DMS 273 treated with DMSO at 0.1 percent for 48 hours (cell line): ENCODE data around the gene PLA2G6.

Experiments used
- DNase-seq: peaks from one replicate; lab custom pipeline; 2025; lab: John Stamatoyannopoulos, UW

The PLA2G6 gene

DNA sequence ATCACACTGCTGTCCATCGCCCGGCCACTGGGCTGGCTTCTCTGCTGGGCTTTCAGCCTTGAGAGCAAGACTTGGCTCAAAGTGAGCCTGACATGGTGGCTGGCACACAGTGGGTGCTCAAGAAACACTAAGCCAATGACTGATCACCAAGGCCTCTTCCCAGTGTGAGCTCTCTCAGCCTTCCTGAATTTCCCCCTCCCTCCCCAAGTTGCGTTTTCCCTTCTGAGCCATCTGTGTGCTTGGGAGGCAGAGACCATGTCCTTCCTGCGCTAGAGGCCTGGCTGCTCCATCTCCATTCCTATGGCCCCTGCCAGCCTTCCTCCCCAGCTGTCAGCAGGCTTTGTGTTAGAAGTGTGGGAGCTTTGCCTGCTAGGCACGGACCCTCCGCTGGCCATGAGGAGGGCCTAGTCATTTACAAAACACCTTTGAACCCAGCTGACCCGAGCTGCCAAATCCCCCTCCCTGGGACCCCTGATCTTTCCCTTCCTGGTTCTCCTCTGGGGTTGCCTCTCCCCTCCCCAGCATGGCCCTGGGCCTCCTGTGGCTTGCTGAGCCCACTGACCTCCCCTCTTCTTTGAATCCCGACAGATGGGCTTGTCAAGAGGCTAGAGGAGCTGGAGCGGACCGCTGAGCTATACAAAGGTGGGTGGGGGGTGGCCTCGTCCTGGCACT, 111.2 kb downstream of the PLA2G6 start:
- no peak for DNase-seq

DNA sequence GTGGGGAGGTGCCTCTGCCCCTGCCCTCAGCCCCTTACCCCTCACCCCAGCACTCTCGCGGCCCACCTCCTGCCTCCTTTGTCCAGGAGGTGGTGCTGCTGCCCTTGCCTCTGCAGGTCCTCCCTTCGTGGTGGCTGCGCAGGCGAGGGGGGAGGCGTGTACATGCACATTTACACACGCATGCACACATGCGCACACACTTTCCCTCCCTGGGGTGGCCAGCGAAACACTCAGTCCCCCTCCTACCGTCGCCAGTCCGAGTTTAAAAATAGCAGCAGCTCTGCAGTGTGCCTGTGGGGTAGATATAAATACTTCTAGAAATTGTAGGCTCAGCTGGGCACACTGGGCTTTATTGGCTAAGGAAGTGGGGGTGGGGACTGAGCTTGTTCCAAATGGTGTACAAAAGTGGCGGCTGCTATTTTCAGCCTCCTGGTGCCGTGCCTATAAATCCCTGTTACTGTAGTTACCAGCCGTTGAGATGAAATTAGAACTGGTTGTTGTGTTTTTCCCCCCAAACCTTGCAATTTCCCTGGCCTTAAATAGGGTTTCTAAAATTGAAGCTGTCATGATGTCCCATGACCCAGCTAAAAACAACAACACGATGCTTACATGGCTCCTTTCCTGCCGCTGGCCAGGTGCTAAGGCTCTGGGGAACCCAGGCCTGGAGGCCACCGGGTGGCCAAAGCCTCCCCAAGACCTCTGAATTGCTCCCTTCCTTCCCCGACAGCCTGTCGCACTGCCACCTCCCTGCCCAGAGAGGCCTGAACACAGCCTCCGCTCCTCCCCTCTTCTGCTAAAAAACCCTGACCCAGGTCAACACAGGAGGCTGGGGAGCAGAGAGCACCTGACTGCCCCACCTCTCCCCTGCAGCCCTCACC, 112.0 kb downstream of the PLA2G6 start:
- peak; percentile 23 for DNase-seq

DNA sequence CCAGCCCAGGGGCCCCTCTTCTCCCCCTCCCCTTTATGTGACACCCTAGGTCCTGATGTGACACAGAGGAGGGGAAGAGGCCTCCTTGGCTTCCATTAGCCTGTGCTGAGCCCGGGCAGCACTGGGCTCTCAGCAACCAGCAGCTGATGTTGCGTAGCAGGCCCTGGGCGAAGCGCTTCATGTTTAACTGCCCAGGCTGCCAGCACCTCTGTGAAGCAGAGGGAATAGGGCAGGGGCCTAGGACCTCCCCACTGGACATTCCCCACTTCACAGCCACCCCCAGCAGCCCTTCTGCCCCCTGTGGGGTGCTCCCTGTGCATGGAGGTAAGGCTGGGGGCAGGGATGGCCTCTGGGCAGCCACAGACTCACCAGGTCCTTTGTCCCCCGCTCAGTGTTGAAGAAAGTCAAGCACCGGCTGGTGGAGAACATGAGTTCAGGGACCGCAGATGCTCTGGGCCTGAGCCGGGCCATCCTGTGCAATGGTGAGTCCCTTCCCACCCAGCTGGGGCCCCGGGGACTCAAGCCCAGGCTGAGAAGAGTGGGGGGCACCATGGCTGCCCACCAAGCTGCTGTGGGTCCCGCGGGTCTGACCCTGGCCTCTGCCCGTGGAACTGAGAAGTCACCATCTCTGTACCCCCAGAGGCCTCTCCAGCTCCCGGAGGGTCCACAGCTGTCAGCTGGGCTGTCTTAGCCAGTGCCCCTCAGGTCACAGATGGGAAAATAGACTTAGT, 112.8 kb downstream of the PLA2G6 start:
- DNase-seq = no peak

DNA sequence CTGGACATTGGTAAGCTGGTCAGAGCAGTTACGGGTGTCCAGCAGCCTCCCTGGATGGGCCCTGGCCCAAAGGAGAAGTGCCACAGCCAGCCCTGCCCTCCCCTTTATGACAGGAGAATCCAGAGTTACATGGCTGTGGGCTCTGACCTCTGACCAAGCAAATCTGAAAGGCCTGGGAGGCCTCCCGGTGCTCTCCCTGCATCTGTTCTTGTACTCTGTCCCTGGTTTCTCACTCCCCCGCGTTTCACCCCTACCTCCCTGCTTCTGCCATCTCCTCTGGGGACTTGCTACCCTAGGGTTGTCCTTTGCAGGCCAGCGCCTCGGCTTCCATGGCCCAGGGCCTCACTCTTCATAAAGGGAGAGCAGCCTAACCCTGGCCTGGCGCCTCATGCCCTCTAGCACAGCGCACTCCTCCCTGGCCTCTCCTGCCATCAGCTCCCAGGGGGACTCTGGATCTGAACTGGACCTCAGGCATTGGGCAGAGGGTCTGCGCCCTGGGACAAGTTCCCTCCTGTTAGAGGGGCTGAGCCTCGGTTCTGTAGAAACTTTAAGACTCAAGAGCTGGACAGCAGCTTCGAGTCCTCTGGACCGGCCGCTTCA, 113.8 kb downstream of the PLA2G6 start:
- DNase-seq = no peak

DNA sequence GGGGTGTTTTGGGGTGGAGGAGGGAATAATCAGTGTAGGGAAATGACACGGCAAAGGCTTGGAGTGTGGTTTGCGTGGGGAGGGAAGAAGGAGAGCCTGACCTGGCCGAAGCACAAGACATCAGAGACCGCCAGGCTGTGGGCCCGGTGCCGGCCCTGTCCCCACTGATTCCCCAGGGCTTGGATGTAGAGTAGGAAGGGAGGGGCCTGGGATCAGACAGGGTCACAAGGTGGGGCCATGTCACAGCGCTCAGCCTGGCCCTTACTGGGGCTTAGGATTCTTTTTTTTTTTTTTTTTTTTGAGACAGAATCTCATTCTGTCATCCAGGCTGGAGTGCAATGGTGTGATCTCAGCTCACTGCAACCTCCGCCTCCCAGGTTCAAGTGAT, 114.6 kb downstream of the PLA2G6 start:
- no peak for DNase-seq

DNA sequence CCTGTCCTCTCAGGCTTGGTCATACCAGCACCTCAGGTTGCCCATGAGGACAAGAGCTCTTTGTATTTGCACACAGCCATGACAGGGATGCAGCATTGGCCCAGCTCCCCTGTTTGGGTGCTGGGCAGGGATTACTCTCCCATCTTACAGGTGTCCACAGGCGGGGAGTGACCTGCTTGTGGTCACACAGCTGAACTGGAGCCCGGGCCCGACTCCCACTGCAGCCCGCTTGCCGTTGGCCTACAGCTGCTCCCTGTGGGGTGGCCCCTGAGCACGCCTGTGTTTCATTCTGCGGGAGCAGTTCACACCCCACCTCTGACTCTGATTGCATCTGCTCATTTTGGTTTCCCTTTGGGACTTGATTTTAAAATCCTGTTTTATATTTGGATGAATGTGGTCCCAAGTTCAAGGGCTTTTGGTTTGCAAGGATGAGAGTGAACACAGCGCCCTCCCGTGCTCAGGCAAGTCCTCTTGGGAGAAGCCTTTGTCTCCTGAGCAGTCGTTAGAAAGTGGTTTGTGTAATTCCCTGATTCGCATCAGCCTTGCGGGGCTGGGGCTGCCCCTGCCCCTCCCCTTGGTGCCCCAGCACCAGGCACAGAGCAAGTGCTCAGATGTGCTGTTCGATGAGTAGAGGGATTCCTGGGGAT, 115.1 kb downstream of the PLA2G6 start:
- DNase-seq = no peak

DNA sequence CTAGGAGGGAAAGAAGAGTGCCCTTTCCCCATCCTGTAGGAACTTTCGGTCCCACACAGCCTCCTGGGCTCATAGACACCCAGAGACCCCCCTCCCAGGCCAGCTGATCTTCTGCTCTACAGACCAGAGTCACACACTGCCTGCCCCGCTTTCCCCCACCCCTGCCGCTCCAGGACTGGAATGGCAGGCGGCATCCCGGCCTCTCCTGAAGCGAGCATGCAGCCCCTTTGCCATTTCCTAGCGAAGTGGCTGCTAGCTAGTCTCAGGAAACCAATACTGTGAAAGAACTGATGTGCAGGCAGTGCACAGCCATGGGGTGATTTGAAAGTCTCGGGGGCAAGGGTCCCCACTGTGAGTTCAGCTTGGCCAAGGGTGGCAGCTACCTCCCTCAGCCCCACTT, 116.1 kb downstream of the PLA2G6 start:
- no peak for DNase-seq

DNA sequence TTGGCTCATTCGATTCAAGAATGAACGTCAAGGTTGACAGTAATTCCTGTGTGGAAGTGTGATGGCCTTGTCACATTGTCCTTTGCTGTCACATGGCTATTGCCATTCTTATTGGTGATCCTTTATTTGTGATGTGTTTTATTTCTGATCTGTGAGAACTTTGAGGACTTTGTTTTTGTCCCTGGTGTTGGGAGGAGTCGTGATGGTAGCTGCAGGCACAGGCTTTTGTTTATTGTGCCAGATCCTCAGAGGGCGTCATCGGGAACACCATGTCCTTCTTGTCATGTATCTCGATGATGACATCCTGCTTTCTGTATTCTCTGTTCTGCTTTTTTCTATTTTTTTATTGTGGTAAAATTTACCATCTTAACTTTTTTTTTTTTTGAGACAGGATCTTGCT, 118.8 kb downstream of the PLA2G6 start:
- no peak for DNase-seq
